Prostate gland (tissue), 2 donors: Measurements from ENCODE around the gene LRBA. TPM values are rescaled to one million over a fixed set of nuclear protein-coding genes. Genes with fewer than 3 reads are reported as not detected.
A peak's percentile ranks its signal among the peaks of the same experiment; 100 is the strongest.

Experiments
- DNase-seq: peaks from one replicate; pipeline ENCODE4 v3.0.0-alpha.2; 2019; ENCODE audit warnings: low spot score
- H3K27ac ChIP-seq, 2 donors: fragments of 200-600 bp; sonication (generic); 2 replicates each; pipeline ENCODE4 v1.5.1; 2017 to 2019
- H3K27me3 ChIP-seq: fragments of 200-600 bp; sonication (generic); replicated peaks from 2 replicates; pipeline ENCODE4 v1.5.1; 2019; ENCODE audit not compliant: insufficient read depth
- H3K36me3 ChIP-seq, 2 donors: fragments of 200-600 bp; sonication (generic); 1 replicate in 1 of 2; 2 replicates in 1 of 2; pipeline versions ENCODE4 v1.5.1 to v1.8.1; 2017 to 2019
- H3K4me1 ChIP-seq: fragments of 200-600 bp; sonication (generic); replicated peaks from 2 replicates; pipeline ENCODE4 v1.5.1; 2019
- H3K4me3 ChIP-seq, 2 donors: fragments of 200-600 bp; sonication (generic); 2 replicates each; pipeline ENCODE4 v1.5.1; 2017 to 2019
- H3K9me3 ChIP-seq: fragments of 200-600 bp; sonication (generic); 2 replicates; pipeline ENCODE4 v1.5.1; 2017
- CTCF ChIP-seq, 4 experiments: fragments of 200-600 bp in 2 of 4; fragments of 450-650 bp in 2 of 4; sonication (generic) in 2 of 4; IDR thresholded peaks; 1 replicate in 3 of 4; 2 replicates in 1 of 4; pipeline ENCODE4 v1.5.1; 2016 to 2019; ENCODE audit warnings: antibody characterized with exemption in 4 of 4, mild to moderate bottlenecking in 2 of 4, moderate library complexity in 2 of 4
- POLR2A ChIP-seq: fragments of 450-650 bp; IDR thresholded peaks from one replicate; pipeline ENCODE4 v1.6.1; 2016; ENCODE audit warnings: antibody characterized with exemption, mild to moderate bottlenecking
- POLR2AphosphoS5 ChIP-seq: sonication (generic); formaldehyde crosslinking; IDR thresholded peaks from one replicate; pipeline ENCODE4 v1.6.1; 2017; ENCODE audit warnings: antibody characterized with exemption
- WGBS: methylation state at CpG from one replicate; pipeline ENCODE4 v1.1.5; 2018; 5-methylcytosine and 5-hydroxymethylcytosine counted together
- intact Hi-C: fragments of 100-400 bp; cut with DNase I; formaldehyde crosslinking; loops from one replicate; pipeline ENCODE4 v1.14.2; 2022
- total RNA-seq, 2 donors: library from RNA; depleted of rRNA; stranded (reverse); fragments of >200 nt; gene quantifications; one replicate each; pipeline ENCODE4 v1.1.0, GENCODE V29; 2016

The LRBA gene
- total RNA-seq, 2 donors from 2014 or later, result 69.8 to 79.8 TPM

DNA sequence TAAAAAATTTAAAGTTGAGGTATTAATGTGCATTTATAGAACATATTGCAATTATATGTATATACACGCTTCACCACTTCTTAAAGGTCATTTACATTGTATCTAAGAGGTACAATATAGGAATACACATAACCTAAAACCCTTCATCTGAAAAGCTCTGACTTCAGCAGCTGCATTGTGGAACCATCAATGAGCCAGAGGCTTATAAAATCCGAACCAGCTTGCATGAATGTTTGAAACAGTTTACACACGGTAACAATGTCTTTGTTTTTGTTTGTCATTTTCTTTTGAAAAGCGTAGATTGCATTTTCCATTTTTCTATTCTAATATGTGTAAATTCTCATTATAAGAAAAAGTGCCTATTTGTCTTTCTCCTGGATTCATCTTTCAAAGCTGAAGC lies 715.3 kb downstream of the LRBA start:
- WGBS, result 84% methylated on average over 4 of the region's 4 CpGs
- H3K36me3 ChIP-seq, result no peaks in the 10 kb centered on the region
- no peak for DNase-seq
- no peaks in the 10 kb centered on the region for H3K27me3 ChIP-seq
- H3K4me3 ChIP-seq, result no peak overlapping the region
- no peaks in the 10 kb centered on the region for H3K4me1 ChIP-seq
- no peaks in the 10 kb centered on the region for H3K9me3 ChIP-seq
- H3K27ac ChIP-seq, result no peak overlapping the region
- no peak for TF ChIP-seq POLR2A
- no peak for TF ChIP-seq POLR2AphosphoS5
- no peak for TF ChIP-seq CTCF (IDR thresholded peaks at IDR 0.05)
- intact Hi-C loops, result loop anchor here (5.0 kb wide), 2 partner anchors 297 to 567 kb away; no protein-coding TSS in a partner anchor

- Histone ChIP-seq H3K4me3 (no peak overlapping the region), H3K36me3 (no peaks in the 10 kb centered on the region), H3K27ac (no peak overlapping the region), H3K4me1 (no peaks in the 10 kb centered on the region), H3K27me3 (no peaks in the 10 kb centered on the region), H3K9me3 (no peaks in the 10 kb centered on the region)
- intact Hi-C loops, result loop anchor here (5.0 kb wide), 2 partner anchors 299 to 569 kb away; no protein-coding TSS in a partner anchor
- 93% methylated on average over 1 of the region's 1 CpG for WGBS
- TF ChIP-seq CTCF (IDR thresholded peaks at IDR 0.05), result peak; percentile 25 to 65 (median 57)
- TF ChIP-seq POLR2A, result no peak
- no peak for TF ChIP-seq POLR2AphosphoS5
- peak; percentile 25 for DNase-seq
Observed at GRCh38 chr4:150297861-150298474, 717.1 kb downstream of the LRBA start.

- no peaks in the 10 kb centered on the region for H3K9me3 ChIP-seq
- H3K27me3 ChIP-seq, result no peaks in the 10 kb centered on the region
- H3K36me3 ChIP-seq, result no peaks in the 10 kb centered on the region
- H3K4me3 ChIP-seq, result no peak overlapping the region
- WGBS, result 88% methylated on average over 3 of the region's 3 CpGs
- DNase-seq, result no peak
- no peak overlapping the region for H3K27ac ChIP-seq
- intact Hi-C loops, result no loop called here
- no peaks in the 10 kb centered on the region for H3K4me1 ChIP-seq
- TF ChIP-seq CTCF (IDR thresholded peaks at IDR 0.05) (no peak), POLR2A (no peak), POLR2AphosphoS5 (no peak)
Observed at GRCh38 chr4:150289881-150290280, 725.2 kb downstream of the LRBA start.

DNA sequence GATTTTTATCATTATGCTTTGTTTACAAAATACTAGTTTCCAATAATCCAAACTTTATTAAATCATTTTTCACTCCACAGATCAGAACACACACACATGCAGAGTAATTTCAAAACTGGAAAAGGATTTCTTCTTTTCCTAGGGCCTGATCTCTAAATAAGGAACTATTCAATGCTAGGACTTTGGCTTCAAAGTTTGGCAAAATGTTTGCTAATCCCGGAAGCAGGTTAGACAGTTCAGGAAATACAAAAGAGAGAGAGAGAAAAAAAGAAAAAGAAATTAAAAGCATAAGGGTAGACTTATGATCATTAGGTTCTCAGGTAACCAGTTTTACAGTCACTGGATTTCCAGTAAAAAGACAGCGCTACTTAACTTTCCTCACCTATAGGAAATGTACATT lies 725.9 kb downstream of the LRBA start:
- no peak for TF ChIP-seq POLR2A
- no peak for TF ChIP-seq CTCF (IDR thresholded peaks at IDR 0.05)
- no peak for TF ChIP-seq POLR2AphosphoS5
- 68% methylated on average over 2 of the region's 2 CpGs for WGBS
- no peaks in the 10 kb centered on the region for H3K27me3 ChIP-seq
- DNase-seq, result no peak
- H3K9me3 ChIP-seq, result no peaks in the 10 kb centered on the region
- H3K4me3 ChIP-seq, result no peak overlapping the region
- no peak overlapping the region for H3K27ac ChIP-seq
- H3K4me1 ChIP-seq, result no peaks in the 10 kb centered on the region
- intact Hi-C loops, result no loop called here
- H3K36me3 ChIP-seq, result no peaks in the 10 kb centered on the region

DNA sequence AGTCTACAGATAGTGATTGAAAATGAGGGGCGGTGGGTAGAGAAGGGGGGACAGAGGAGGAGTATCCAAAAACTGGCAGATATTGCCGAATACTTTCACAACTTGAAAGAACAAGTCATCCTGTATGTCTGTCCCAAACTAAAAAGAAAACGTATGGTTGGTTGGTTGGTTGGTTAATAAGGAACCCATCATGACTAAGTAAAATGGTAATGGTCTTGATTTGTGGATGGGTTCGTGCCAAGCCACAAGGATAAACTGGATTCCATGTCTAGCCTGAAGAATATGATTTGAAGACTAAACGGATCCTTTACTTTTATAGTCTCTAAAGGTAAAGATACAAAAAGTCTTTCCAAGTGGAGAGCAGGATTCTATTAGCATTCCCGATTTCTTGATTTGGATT lies 728.4 kb downstream of the LRBA start:
- intact Hi-C loops, result no loop called here
- Histone ChIP-seq H3K4me3 (no peak overlapping the region), H3K27ac (no peak overlapping the region), H3K4me1 (no peaks in the 10 kb centered on the region), H3K27me3 (no peaks in the 10 kb centered on the region), H3K36me3 (no peaks in the 10 kb centered on the region), H3K9me3 (no peaks in the 10 kb centered on the region)
- 86% methylated on average over 6 of the region's 6 CpGs for WGBS
- TF ChIP-seq POLR2A (no peak), CTCF (IDR thresholded peaks at IDR 0.05) (no peak), POLR2AphosphoS5 (no peak)
- no peak for DNase-seq
